GM21825 (cell line): ENCODE data around the gene ITGA6.

Source experiments
- ATAC-seq: cut with Tn5 transposase; IDR thresholded peaks from one replicate; pipeline ENCODE4 v1.9.1; 2021; ENCODE audit warnings: mild to moderate bottlenecking, moderate library complexity; ENCODE audit not compliant: unreplicated experiment

ITGA6 gene

GRCh38 chr2:172439509-172439860 lies 12.1 kb downstream of the ITGA6 start:
- ATAC-seq = no peak

- ATAC-seq = no peak
These were observed 12.5 kb downstream of the ITGA6 start for GRCh38 chr2:172439911-172440310.

DNA sequence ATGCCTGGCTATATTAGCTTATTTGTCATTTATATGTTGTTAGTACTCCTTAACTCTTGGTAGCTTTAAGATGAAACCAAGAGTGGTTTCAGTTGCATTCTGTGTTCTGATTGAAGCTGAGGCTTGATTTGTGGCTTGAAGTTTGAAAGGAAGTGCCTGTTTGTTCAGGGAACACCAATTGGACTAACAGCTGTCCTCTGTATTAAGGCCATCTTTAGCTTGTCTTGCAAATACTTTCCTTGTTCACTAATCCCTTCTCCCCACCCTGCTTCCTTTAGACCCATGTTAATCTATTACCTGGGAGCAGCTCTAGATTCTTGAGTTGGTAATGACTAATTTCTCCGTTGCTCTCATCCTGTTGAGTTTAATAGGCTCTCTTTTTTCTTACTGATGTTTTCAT lies 13.4 kb downstream of the ITGA6 start:
- no peak for ATAC-seq

- ATAC-seq = no peak
These were observed 14.9 kb downstream of the ITGA6 start for GRCh38 chr2:172442072-172442895.

- ATAC-seq = no peak
These were observed 18.5 kb downstream of the ITGA6 start for GRCh38 chr2:172445851-172446250.

GRCh38 chr2:172446474-172447063 lies 19.2 kb downstream of the ITGA6 start:
- no peak for ATAC-seq

DNA sequence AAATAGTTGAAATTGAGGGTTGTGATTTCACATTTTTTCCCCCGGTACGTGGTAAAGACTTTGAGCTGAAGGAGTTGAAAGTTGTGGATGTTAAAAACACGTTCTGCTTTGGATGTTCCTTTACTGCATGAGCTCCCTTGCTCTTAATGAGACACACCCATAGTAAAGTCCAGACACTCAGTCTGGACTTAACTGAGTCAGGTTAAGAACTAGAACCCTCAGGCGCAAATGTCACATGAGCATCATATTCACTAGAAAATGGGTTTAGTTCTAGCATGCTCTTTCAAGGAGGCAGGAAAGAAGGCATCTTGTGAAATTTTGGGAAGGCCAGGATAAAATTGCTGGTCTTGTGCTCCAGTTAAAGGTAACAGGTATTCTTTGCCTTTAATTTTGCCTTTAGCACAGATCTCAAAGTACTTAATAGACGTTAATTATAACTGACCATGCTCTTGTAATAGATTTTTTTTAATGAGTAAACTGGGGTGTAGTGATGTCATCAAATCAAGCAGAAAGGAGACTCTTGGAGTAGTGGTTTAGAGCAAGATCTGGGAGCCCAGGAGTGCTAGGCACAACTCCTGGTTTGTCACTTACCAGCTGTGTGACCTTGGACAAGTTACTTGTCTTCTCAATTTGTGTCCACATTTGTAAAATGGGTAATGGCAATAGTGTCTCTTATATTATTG lies 20.6 kb downstream of the ITGA6 start:
- no peak for ATAC-seq

DNA sequence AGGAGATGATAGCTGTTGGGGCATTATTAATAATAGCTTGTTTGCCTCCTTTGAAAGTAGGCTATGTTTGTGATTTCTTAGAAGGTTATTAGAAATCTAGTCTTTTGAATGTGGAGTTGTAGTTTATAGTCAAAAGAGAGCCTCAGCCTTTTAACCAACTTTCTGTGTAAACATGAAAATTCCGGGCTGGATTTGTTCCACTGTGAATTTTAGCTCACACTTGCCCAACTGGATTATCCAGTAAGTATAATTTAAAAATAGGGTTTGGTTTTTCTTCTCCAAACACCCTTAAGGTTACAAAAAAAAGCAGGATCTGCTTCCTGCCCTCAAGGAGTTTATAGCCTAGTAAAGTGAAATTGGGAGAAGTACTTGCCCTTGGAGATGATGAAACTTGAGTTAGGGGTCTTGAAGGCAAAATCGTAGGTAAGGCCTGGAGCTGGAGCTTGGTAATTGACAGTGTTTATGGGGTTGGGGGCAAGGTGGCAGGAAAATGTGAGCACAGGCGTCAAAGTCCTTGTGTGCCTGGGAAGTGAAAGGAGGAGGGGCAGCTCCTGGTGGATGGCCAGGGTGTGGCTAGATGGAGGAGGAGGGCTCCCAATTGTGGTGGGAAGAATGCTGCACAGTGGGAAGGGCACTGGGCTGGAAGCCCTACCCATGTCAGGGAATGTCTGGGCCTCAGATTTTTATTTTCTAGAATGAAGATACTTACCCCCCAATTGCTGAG lies 21.3 kb downstream of the ITGA6 start:
- ATAC-seq = no peak

DNA sequence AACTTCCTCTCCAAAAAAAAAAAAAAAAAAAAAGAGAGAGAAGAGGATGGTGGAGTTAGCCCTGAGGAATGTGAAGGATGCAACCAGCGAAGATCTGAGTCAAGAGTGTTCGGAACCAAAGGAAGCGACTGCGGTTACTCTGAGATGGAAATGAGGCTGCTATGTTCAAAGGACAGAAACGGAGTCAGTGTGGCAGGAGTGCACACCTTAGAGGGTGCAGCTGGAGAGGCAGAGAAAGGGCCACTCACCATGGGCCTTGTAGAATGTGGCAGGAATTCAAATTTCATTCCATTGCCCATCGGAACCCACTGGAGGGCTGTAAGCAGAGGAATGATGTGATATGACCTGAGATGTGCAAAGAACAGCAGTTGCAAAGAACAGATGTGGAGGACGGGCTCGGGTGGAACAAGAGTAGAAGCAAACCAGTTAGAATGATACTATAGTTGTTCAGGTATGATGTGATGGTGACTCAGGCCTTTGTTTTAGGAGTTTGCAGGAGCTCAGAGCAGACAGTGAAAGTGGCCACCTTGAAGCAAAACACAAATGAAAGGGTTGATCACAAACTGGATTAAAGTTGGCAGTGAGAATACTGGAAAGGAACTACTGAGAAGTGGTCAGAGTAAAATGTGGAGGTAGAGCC lies 22.6 kb downstream of the ITGA6 start:
- no peak for ATAC-seq

GRCh38 chr2:172451923-172452322 lies 24.5 kb downstream of the ITGA6 start:
- no peak for ATAC-seq

DNA sequence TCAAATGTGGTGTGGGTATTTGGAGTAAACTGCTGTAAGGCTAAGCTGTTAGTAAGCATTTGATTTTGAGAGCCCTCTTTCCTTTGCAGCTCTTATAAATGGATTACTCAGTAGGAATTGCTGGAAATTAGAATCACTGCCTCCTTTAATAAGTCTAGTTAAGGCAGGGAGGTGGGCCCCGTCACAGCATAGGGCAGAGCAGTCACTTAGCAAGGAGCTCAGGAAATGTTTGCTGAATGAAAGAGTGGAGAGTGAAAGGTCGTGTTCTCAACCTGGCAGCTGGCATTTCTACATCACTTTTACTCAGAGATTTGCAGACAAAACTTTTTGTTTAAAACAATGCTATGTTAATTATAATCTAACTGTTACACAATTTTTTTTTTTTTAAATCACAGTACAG lies 25.5 kb downstream of the ITGA6 start:
- no peak for ATAC-seq

- ATAC-seq = no peak
These were observed 27.2 kb downstream of the ITGA6 start for GRCh38 chr2:172454404-172455120.

- ATAC-seq = no peak
These were observed 27.7 kb downstream of the ITGA6 start for GRCh38 chr2:172455121-172455515.

DNA sequence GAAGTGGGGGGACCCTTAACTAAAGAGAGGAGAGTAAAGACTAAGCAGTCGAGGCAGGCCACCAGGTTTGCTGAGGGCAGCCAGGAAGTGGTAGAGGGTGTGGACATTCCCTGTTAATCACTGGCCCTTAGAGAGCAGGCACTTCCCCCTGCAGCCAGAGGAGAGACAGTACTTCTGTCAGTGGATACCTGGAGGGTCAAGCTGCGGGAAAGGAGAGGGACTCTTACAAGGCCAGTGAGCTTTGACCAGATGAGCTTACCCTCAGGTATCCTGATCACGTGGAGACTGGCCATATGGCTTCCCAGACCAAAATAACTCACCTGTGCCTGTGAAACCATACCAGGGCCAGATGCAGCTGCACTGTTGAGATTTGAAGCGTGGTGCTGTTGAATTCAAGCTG lies 28.6 kb downstream of the ITGA6 start:
- no peak for ATAC-seq

DNA sequence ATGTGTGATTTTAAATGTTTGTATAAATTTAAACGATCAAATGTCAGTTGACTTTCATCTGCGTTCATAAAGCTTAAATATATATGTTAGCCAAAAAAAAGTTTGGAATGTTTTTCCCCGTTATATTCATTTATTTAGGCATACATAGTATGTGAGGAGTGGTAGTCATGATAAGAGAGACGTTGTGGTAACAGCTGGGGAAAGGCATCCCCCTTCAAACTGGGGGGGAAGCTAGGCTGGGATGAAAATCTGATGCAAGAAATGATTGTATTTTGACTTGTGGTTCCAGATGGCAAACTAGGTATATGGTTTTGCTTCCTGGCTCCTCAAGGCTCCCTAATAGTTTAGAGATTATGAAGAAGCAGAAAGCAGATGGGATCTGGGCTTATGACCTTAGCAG lies 30.1 kb downstream of the ITGA6 start:
- no peak for ATAC-seq

DNA sequence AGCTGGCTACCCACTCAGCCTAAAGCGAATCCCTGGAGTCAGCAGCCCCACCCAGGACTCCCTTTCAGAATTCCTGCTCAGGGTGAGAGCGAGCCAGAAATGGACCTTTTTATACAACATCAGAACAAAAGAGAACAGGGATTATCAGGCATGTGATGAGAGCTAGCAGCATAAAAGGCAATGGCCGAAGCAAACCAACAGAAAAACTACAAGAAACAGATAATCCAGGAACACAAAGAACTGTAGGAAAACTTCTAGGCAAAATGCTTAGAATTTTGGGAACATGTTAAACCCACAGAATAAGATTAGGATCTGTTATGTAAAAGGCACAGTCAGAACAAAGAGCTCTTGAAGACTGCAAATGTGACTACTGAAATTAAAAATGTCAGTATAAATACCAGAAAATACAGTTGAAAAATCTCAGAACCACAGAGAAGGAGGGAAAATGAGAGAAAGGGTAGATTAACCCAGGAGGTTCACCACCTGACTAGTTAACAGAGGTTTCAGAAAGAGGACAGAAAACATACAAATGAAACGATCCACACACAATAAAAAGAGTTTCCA lies 31.3 kb downstream of the ITGA6 start:
- no peak for ATAC-seq

DNA sequence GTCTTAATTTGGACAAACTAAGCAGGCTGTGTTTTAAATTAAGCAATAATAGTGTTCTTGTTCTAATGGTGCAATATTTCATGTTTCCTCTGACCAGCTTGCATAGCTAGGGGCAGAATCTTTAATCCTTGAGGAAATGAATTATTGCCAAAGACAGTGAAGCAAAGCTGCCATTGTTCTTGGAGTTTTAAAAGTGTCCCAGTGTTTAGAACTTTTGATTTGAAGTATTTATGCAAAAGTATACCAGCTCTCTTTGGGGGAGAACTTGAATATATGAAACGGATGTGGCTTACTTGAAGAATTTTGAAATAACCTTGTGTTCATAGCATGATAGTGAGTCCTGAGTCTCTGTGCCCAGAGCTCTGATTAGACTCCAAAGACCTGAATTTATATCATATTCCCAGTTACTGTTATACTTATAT lies 33.4 kb downstream of the ITGA6 start:
- no peak for ATAC-seq

- ATAC-seq = no peak
These were observed 34.4 kb downstream of the ITGA6 start for GRCh38 chr2:172461591-172462372.

DNA sequence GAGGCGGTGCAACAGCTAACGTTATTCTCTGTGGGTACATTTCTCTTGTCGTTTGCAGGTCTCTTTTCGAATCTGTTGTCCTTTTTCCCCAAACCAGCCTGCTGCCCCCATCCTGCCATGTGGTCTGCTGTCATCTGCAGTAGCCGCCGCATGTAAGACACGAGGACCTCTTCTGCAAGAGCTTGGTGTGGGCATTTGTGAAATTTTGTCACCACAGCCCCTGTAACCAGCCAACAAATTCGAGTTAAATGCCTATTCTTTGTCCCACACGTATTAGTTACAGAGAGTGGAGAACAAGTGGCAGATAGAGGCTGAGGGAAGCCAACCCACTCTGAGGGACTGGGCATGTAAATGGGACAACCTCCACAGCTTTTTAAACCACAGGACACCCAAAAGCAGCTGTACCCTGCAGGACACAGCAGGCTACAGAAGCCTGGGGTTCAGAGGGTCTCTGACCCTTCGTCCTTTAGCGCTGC lies 35.0 kb downstream of the ITGA6 start:
- ATAC-seq = no peak
